Astrocyte of the cerebellum (primary cell): Measurements from ENCODE around the gene SLC22A6.
"Not testable (repeated sequence)": the region's sequence is repeated elsewhere in the genome, so short reads cannot be mapped to it uniquely, and the experiment has no call there.

ENCODE experiments used
- DNase-seq: peaks from one replicate; pipeline ENCODE4 v3.0.0-alpha.2; 2011; ENCODE audit warnings: low read depth
- H3K4me3 ChIP-seq: 2 replicates; pipeline ENCODE4 v1.5.1; 2011; ENCODE audit warnings: mild to moderate bottlenecking, low read depth, low read length, moderate library complexity
- CTCF ChIP-seq: IDR thresholded peaks from 2 replicates; pipeline ENCODE4 v1.5.1; 2012; ENCODE audit warnings: low read length, low read depth, moderate library complexity, mild to moderate bottlenecking; ENCODE audit errors: missing control alignments
- in situ Hi-C: cut with HindIII; loops from 2 replicates; pipeline ENCODE4 v1.10.0; 2017; ENCODE audit warnings: low sequenced_read_pairs

SLC22A6 gene

GRCh38 chr11:62957147-62957546 lies 27.6 kb downstream of the SLC22A6 start:
- in situ Hi-C loops, result no loop called here
- H3K4me3 ChIP-seq, result no peak overlapping the region

GRCh38 chr11:62954478-62954877 lies 30.3 kb downstream of the SLC22A6 start:
- DNase-seq, result no peak
- TF ChIP-seq CTCF, result no peak
- in situ Hi-C loops, result no loop called here
- H3K4me3 ChIP-seq, result no peak overlapping the region

More at GRCh38 chr11:62957147-62957546, 27.6 kb downstream of the SLC22A6 start:
- no peak for DNase-seq
- TF ChIP-seq CTCF, result no peak

GRCh38 chr11:62953811-62954210 lies 31.0 kb downstream of the SLC22A6 start:
- in situ Hi-C loops, result no loop called here
- H3K4me3 ChIP-seq, result no peak overlapping the region
- TF ChIP-seq CTCF, result no peak
- no peak for DNase-seq

- no peak overlapping the region for H3K4me3 ChIP-seq
- in situ Hi-C loops, result no loop called here
- TF ChIP-seq CTCF, result no peak
- no peak for DNase-seq
These were observed 35.9 kb downstream of the SLC22A6 start for GRCh38 chr11:62948765-62949320.

- DNase-seq, in situ Hi-C loops, H3K4me3 ChIP-seq: not testable (repeated sequence)
These were observed 39.2 kb downstream of the SLC22A6 start for GRCh38 chr11:62945538-62945937.

GRCh38 chr11:62937528-62937927 lies 47.2 kb downstream of the SLC22A6 start:
- not testable (repeated sequence) for H3K4me3 ChIP-seq, DNase-seq

GRCh38 chr11:62934496-62934785 lies 50.3 kb downstream of the SLC22A6 start:
- no peak for TF ChIP-seq CTCF
- in situ Hi-C loops, result no loop called here
- DNase-seq, result no peak
- H3K4me3 ChIP-seq, result no peak overlapping the region

More at GRCh38 chr11:62937528-62937927, 47.2 kb downstream of the SLC22A6 start:
- in situ Hi-C loops, result not testable (repeated sequence)
